ENCODE results near the gene TGFBI.

TGFBI gene

DNA sequence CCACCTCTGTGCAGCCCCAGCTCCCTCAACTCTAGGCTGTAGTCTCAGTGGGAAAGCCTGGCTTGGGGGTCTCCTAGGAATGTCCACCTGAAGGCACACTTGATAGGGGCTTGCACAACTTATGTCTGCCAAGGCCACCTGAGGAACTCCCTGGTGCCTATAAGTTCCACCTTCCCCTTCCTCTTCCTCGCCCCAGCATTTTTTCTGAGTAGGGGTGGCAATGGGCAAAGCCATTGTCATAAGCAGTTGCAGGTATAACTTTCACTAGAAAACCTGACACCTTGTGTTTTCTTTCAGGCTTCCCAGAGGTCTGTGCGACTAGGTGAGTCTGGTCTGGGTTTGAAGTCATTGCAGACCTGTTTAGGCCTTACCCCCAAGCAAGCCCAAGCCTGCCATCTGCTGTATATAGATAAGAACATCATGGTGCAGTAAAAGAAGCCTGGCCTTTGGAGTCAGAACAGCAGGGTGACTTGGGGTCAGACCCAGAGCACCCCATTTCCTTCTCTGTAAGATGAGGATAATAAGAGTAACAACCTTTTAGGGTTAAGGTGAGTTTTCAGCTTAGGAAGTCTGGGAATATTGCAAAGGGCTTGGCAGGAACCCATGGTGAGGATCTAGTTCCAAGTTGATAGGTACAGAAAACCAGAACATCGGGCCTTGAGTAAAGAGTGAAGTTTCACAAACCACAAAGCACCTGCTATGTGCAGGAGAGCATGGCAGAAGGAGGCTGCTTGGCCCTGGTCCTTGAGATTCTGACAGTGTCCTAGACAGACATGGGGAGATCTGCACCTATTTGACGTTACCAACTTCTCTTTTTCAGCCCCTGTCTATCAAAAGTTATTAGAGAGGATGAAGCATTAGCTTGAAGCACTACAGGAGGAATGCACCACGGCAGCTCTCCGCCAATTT is 33.8 kb downstream of the TGFBI start:
- Mint-ChIP-seq H3K36me3 (ENCODE audit: low read depth) (peaks cover 100% of the 10 kb centered on the region), H3K27ac (peak overlapping the region; percentile 48), H3K4me1 (ENCODE audit: low read depth) (peaks cover 27% of the 10 kb centered on the region), H3K27me3 (no peaks in the 10 kb centered on the region), H3K4me3 (no peak overlapping the region), H3K9me3 (no peaks in the 10 kb centered on the region)
- intact Hi-C loops (cut with micrococcal nuclease): loop anchor here (5.0 kb wide), 1 partner anchor 115 kb away; no protein-coding TSS in a partner anchor

DNA sequence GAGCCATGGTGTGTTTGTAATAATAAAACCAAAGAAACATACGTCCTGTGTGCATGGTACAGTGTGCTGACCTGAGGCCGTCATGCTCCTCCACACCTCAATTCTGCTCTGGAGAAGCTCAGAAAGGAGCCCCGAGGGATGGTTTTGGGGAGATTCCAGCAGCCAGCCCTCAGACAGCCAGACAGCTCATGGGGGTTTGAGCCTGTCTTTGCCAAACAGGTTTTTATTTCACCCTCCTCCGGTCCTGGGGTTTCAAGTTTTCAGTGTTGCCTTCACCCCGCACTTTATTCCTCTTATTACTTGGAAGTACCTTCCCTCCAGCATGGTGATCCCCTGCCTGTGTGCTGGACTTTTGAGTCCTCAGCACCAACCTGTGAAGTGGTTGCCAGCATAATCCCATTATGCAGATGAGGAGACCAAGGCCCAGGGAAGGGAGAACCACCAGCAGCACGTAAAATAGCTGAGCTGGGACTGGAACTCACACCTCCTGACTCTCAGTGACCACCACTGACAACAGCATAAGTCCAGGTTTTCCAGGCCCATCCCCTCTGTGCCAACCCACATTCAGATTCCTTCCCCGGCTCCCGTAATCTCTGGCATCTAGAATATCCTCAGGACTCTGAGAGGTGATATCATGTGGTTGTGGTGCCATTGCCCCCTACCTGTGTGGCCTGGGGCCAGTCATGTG is 35.1 kb downstream of the TGFBI start:
- no peaks in the 10 kb centered on the region for H3K27me3 Mint-ChIP-seq
- peaks cover 100% of the 10 kb centered on the region for H3K36me3 Mint-ChIP-seq (ENCODE audit: low read depth)
- H3K4me3 Mint-ChIP-seq: no peak overlapping the region
- no peaks in the 10 kb centered on the region for H3K9me3 Mint-ChIP-seq
- H3K27ac Mint-ChIP-seq: peak overlapping the region; percentile 47
- intact Hi-C loops (cut with micrococcal nuclease): loop anchor here (5.0 kb wide), 1 partner anchor 117 kb away; no protein-coding TSS in a partner anchor
- peaks cover 24% of the 10 kb centered on the region for H3K4me1 Mint-ChIP-seq (ENCODE audit: low read depth)

DNA sequence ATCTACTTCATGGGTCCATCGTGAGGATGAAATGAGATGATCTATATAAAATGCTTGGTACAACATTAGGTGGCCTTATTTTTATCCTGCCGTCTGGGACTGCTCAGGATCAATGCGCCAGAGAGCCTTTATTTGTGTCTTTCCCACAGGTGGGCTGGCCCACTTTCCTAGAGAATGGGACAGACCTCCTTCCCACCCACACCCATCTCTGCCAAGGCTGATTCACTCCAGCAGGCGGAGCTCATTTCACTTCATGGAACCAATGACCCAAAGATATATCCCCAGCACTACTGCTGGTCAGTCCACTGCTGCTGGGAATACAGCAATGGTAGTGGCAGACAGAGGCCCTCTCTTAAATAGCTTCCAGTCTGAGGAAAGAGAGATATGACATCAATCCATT is 35.7 kb downstream of the TGFBI start:
- H3K27me3 Mint-ChIP-seq: no peaks in the 10 kb centered on the region
- H3K9me3 Mint-ChIP-seq: no peaks in the 10 kb centered on the region
- H3K4me1 Mint-ChIP-seq (ENCODE audit: low read depth): peaks cover 20% of the 10 kb centered on the region
- H3K27ac Mint-ChIP-seq: peak overlapping the region; percentile 47
- intact Hi-C loops (cut with micrococcal nuclease): loop anchor here (5.0 kb wide), 1 partner anchor 117 kb away; no protein-coding TSS in a partner anchor
- peaks cover 100% of the 10 kb centered on the region for H3K36me3 Mint-ChIP-seq (ENCODE audit: low read depth)
- no peak overlapping the region for H3K4me3 Mint-ChIP-seq

GRCh38 chr5:136065588-136065987 is 36.8 kb downstream of the TGFBI start:
- no peaks in the 10 kb centered on the region for H3K27me3 Mint-ChIP-seq
- peak overlapping the region; percentile 47 for H3K27ac Mint-ChIP-seq
- no peak overlapping the region for H3K4me3 Mint-ChIP-seq
- intact Hi-C loops (cut with micrococcal nuclease): no loop called here
- peaks cover 17% of the 10 kb centered on the region for H3K4me1 Mint-ChIP-seq (ENCODE audit: low read depth)
- peaks cover 100% of the 10 kb centered on the region for H3K36me3 Mint-ChIP-seq (ENCODE audit: low read depth)
- H3K9me3 Mint-ChIP-seq: no peaks in the 10 kb centered on the region

DNA sequence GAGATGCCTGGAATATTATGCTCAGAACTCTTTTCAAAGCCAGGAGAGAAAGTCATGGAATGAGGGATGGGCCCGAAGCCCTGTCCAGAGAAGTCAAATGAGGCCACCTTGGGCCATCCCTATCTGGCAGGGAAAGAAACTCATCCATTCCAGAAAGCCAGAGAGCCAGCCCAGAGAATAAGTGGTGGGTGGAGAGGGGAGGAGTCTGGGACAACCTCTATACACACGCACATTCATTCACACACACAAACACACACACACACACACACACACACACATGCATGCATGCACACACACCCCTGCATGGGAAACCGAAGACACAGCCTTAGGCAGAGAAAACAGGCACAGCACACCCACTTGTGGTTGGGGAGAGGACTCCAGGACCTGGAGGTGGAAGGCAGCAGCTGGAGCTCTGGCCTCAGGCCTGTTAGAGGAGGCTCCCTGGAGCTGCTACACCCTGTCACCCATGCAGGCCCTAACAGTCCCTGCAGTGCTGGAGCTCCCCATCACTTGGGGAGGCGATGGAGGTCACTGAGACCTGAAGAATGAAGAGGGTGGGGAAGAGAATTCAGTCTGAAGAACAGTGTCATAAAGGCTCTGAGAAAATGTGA is 38.0 kb downstream of the TGFBI start:
- Mint-ChIP-seq H3K9me3 (no peaks in the 10 kb centered on the region), H3K4me1 (ENCODE audit: low read depth) (peaks cover 8% of the 10 kb centered on the region)

DNA sequence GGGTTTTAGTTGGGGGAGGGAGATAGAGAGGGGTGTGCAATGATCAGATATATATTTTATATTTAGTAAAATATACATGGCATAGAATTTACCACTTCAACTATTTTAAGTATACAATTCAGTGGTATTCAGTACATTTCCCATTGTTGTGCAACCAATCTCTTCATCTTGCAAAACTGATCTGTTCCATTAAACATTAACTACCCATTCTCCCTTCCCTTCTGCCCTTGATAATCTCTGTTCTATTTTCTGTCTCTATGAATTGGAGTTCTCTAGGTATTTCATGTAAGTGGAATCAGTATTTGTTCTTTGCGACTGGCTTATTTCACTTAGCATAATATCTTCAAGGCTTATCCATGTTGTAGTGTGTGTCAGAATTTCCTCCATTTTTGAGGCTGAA is 38.6 kb downstream of the TGFBI start:
- no peaks in the 10 kb centered on the region for H3K27me3 Mint-ChIP-seq
- H3K9me3 Mint-ChIP-seq: no peaks in the 10 kb centered on the region
- H3K4me1 Mint-ChIP-seq (ENCODE audit: low read depth): peaks cover 4% of the 10 kb centered on the region
- H3K36me3 Mint-ChIP-seq (ENCODE audit: low read depth): peaks cover 98% of the 10 kb centered on the region
- intact Hi-C loops (cut with micrococcal nuclease): no loop called here
- no peak overlapping the region for H3K4me3 Mint-ChIP-seq
- H3K27ac Mint-ChIP-seq: no peak overlapping the region

More for the DNA sequence above, 38.0 kb downstream of the TGFBI start:
- Mint-ChIP-seq H3K4me3 (no peak overlapping the region), H3K36me3 (ENCODE audit: low read depth) (peaks cover 100% of the 10 kb centered on the region), H3K27ac (peak overlapping the region; percentile 47), H3K27me3 (no peaks in the 10 kb centered on the region)
- intact Hi-C loops (cut with micrococcal nuclease): no loop called here

DNA sequence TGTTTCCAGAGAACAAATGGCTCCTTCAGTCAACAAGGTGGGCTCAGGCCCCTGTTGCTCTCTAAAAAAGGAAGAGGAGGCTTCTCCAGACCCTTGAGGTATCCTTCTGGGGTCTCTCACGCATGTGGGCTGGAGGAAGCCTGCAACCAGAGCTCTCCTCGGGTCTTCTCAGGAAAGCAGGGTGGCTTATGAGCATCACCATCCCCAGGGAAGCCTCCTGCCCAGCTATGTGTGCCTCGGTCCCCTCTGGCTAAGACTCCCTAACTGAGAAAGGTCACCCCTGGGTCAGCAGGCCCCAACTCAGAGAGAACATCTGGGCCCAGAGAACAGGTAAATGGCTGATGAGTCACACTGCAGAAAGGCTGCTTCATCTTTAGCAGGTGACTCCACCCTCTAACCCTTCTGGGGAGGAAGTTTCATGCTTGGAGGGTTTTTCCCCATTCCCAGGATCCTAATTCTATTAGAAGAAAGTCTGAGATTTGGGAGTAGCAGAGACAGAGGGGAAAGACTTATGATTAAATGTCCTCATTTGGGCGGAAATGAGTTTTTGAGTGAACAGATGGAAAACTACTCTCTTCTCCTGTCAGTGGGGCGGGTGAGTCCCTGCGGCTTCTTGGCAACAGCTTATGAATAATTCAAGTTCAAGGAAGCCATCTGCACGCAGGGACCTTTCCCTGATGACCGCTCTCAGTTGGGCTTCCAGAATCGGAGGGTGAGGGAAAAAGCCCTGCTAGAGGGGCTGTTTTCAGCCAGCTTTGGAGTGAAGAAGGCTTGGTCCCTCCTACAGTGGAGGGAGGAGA is 41.9 kb downstream of the TGFBI start:
- H3K9me3 Mint-ChIP-seq: no peaks in the 10 kb centered on the region
- intact Hi-C loops (cut with micrococcal nuclease): no loop called here
- peaks cover 72% of the 10 kb centered on the region for H3K36me3 Mint-ChIP-seq (ENCODE audit: low read depth)
- H3K4me1 Mint-ChIP-seq (ENCODE audit: low read depth): peaks cover under 1% of the 10 kb centered on the region
- H3K27me3 Mint-ChIP-seq: no peaks in the 10 kb centered on the region
- H3K4me3 Mint-ChIP-seq: no peak overlapping the region
- H3K27ac Mint-ChIP-seq: no peak overlapping the region

- Mint-ChIP-seq H3K27ac (no peak overlapping the region), H3K36me3 (ENCODE audit: low read depth) (peaks cover 39% of the 10 kb centered on the region), H3K9me3 (no peaks in the 10 kb centered on the region), H3K27me3 (peaks cover 29% of the 10 kb centered on the region), H3K4me3 (no peak overlapping the region), H3K4me1 (ENCODE audit: low read depth) (peaks cover 6% of the 10 kb centered on the region)
- intact Hi-C loops (cut with micrococcal nuclease): no loop called here
These were observed 45.1 kb downstream of the TGFBI start for GRCh38 chr5:136073714-136074529.

GRCh38 chr5:136075466-136075891 is 46.7 kb downstream of the TGFBI start:
- Mint-ChIP-seq H3K27me3 (peaks cover 44% of the 10 kb centered on the region), H3K27ac (no peak overlapping the region)

DNA sequence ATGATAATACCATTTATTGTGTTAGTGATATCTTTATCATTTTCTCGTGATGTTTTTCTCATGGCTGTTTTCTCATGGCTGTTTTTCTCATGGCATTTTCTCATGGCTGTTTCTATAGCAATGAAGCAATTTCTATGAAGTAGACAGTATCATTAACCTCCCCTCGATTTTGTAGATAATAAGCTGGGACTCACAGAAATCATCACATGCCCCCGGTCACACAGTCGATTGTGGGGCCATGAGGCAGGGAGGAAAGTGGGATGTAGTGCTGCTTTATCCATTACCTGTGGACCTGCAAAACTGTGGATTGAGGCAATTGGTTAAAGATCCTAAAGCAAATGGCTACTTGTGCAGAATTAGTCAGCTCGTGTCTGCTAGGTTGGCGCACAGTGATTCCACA is 47.3 kb downstream of the TGFBI start:
- Mint-ChIP-seq H3K27ac (no peak overlapping the region), H3K9me3 (no peaks in the 10 kb centered on the region)
- intact Hi-C loops (cut with micrococcal nuclease): no loop called here

More at GRCh38 chr5:136075466-136075891, 46.7 kb downstream of the TGFBI start:
- intact Hi-C loops (cut with micrococcal nuclease): no loop called here
- Mint-ChIP-seq H3K4me1 (ENCODE audit: low read depth) (peaks cover 22% of the 10 kb centered on the region), H3K4me3 (no peak overlapping the region), H3K36me3 (ENCODE audit: low read depth) (peaks cover 24% of the 10 kb centered on the region), H3K9me3 (no peaks in the 10 kb centered on the region)

DNA sequence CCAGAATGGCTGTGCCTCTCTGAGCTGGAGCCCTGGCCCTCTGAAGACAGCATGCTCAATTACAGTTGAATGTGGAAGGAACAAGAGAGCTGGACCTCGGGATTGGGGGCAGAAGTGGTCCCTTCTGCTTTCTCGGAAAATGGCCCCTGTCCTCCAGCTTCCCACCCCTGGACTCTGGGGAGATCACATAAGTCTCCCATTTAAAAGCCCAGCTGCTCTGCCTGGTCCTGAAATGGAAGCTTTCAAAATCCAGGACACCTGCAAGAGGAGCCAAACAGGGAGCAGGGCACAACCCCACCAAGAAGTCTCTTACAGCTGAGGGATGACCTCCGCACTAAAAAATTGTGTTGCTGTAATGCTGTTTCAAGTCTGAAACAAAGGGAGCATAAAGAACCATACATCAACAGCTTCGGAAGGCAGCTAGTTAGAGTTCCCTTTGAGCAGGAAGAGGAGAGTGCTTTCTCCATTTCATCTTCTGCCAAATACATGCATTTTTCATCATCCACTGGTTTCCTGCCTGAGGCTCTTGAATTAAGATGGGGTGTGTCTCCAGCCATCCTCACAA is 48.2 kb downstream of the TGFBI start:
- Mint-ChIP-seq H3K27ac (no peak overlapping the region), H3K4me1 (ENCODE audit: low read depth) (peaks cover 26% of the 10 kb centered on the region), H3K36me3 (ENCODE audit: low read depth) (peaks cover 9% of the 10 kb centered on the region), H3K9me3 (no peaks in the 10 kb centered on the region), H3K27me3 (peaks cover 50% of the 10 kb centered on the region), H3K4me3 (no peak overlapping the region)
- intact Hi-C loops (cut with micrococcal nuclease): no loop called here

More for the DNA sequence above, 47.3 kb downstream of the TGFBI start:
- no peak overlapping the region for H3K4me3 Mint-ChIP-seq
- H3K27me3 Mint-ChIP-seq: peaks cover 49% of the 10 kb centered on the region
- H3K4me1 Mint-ChIP-seq (ENCODE audit: low read depth): peaks cover 26% of the 10 kb centered on the region
- H3K36me3 Mint-ChIP-seq (ENCODE audit: low read depth): peaks cover 18% of the 10 kb centered on the region

DNA sequence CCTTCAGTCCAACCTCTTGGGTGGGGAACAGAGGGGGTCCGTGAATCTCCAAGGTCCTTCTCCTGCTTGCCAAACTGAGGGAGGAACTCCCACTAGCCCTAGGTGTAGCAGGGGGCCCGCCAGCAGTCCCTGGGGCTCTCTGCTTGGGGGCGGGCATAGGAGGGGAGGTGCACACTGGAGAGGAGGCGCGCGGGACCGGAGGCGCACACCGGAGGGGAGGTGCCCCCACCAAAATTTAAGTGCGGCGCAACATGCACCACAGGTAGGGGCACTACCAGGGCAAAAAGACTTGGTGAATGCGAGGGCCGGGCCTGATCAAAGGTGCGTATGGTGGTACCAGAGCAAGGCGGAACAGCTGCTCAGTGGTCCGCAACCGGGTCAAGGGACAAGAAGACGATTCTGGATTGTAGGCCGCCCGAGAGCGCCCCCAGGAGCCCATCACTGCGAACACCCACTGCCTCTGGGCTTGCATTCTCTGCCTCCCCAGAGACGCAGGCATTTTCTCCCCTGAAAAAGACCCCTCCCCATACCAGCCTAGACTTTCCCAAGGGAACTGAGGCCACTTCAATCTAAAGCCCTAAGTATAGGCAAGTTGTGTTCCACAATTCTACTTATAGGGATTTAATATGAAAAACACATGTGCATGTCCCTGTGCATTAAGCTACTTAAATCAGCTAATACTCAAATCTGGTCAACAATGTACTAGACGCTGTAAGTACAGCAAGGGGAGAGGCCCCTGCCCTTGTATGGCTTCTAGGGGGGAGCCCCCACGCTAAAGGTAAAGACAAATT is 50.6 kb downstream of the TGFBI start:
- Mint-ChIP-seq H3K4me1 (ENCODE audit: low read depth) (peaks cover 26% of the 10 kb centered on the region), H3K9me3 (no peaks in the 10 kb centered on the region), H3K4me3 (peak overlapping the region; percentile 53), H3K36me3 (ENCODE audit: low read depth) (no peaks in the 10 kb centered on the region), H3K27me3 (peaks cover 50% of the 10 kb centered on the region), H3K27ac (peak overlapping the region; percentile 34)
- intact Hi-C loops (cut with micrococcal nuclease): no loop called here

All from dendritic cell treated with granulocyte-macrophage colony-stimulating factor and Interleukin-4, amounts not matched to agents 40 ng/mL and 50 ng/mL, for 4 days (primary cell).